ENCODE data around the gene TMEM131. TPM values are rescaled to one million over a fixed set of nuclear protein-coding genes. Genes with fewer than 3 reads are reported as not detected.
A peak's percentile ranks its signal among the peaks of the same experiment; 100 is the strongest.

TMEM131 gene
- total RNA-seq, 4 donors from 2014 or later = 78.4 to 86.4 (median 80.5) TPM

DNA sequence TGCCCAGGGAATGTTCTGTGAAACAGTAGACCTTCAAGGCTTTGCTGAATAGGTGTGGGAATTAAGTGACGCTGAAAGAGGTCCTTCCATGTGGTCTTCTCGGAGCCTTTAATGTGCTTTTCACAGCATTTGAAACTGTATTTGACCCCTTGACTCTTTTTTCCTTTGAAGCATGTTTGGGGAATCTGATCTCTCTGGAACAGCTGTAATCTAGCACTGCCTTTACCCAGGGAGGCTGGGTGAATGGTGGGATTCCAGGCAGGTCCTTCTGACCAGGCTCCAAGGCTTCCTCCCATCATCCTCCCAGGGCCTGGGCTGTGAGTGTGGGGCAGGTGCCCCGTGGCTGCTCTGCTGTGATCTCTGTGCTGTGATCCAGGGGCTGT is 278.1 kb downstream of the TMEM131 start:
- no peak for DNase-seq
- no peaks in the 10 kb centered on the region for H3K27me3 ChIP-seq
- TF ChIP-seq, protein P1, sequence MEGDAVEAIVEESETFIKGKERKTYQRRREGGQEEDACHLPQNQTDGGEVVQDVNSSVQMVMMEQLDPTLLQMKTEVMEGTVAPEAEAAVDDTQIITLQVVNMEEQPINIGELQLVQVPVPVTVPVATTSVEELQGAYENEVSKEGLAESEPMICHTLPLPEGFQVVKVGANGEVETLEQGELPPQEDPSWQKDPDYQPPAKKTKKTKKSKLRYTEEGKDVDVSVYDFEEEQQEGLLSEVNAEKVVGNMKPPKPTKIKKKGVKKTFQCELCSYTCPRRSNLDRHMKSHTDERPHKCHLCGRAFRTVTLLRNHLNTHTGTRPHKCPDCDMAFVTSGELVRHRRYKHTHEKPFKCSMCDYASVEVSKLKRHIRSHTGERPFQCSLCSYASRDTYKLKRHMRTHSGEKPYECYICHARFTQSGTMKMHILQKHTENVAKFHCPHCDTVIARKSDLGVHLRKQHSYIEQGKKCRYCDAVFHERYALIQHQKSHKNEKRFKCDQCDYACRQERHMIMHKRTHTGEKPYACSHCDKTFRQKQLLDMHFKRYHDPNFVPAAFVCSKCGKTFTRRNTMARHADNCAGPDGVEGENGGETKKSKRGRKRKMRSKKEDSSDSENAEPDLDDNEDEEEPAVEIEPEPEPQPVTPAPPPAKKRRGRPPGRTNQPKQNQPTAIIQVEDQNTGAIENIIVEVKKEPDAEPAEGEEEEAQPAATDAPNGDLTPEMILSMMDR (IDR thresholded peaks at IDR 0.05) = no peak
- TF ChIP-seq POLR2A (IDR thresholded peaks at IDR 0.05) = no peak
- no peaks in the 10 kb centered on the region for H3K4me1 ChIP-seq
- in situ Hi-C loops (cut with MboI; ENCODE audit: low pct_ligation_motif_present in 1 of 4, low pct_unique_long_range_greater_than_20kb in 1 of 4, low sequenced_read_pairs in 3 of 4) = no loop called here
- H3K36me3 ChIP-seq = no peaks in the 10 kb centered on the region
- no peaks in the 10 kb centered on the region for H3K9me3 ChIP-seq
- no peak overlapping the region for H3K27ac ChIP-seq
- WGBS, 2 donors (ENCODE audit: low coverage in 1 of 2) = 77 to 80% methylated on average over 2 to 3 of the region's 3 CpGs
- H3K4me3 ChIP-seq = no peak overlapping the region
- intact Hi-C loops (cut with DNase I; ENCODE audit: low total_unique reads) = no loop called here

DNA sequence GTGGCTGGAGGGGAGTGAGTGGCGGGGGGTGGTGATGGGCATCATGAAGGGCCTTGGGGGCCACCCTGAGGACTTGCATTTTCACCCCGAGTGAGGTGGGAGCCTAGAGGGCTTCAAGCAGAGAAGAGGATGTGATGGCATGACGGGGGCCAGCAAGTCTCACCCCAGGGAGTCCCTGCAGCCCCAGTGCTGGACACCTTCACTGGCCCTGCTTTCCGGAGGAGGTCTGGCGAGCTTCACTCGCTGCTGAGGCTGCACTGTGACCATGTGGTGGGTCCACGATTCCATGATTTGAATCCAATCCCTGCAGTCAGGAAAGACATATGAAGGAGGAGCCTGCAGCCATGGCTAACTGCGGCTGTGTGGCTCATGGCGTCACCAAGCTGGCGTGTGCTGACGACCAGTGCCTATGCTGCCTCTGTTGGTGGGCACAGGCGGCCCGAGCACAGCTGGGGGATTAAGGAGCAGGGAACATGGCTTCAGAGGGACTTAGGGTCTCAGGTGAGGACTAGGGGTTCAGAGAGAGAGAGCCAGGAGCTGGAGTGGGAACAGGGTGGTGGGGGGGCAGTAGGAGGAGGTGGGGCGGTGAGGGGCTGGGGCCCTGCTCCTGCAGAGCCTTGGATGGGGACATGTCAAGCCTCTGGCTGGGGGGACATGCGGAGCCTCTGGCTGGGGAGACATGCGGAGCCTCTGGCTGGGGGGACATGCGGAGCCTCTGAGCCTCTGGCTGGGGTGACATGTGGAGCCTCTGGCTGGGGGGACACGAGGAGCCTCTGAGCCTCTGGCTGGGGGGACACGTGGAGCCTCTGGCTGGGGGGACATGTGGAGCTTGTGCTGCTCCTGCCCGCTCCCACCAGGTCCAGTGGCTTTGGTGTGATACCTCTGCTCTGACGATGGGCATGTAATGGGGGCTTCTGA is 278.8 kb downstream of the TMEM131 start:
- TF ChIP-seq, protein P1 (IDR thresholded peaks at IDR 0.05) = no peak
- TF ChIP-seq POLR2AphosphoS5 (IDR thresholded peaks at IDR 0.05) (no peak), EP300 (IDR thresholded peaks at IDR 0.05; ENCODE audit: low read depth) (no peak), POLR2A (IDR thresholded peaks at IDR 0.05) (no peak)
- DNase-seq = no peak
- no peaks in the 10 kb centered on the region for H3K36me3 ChIP-seq
- 87% methylated on average over 20 of the region's 21 CpGs; no CpG with 5 or more reads in 1 of the 2 donors for WGBS, 2 donors (ENCODE audit: low coverage in 1 of 2)
- no peak overlapping the region for H3K4me3 ChIP-seq
- no peaks in the 10 kb centered on the region for H3K9me3 ChIP-seq
- H3K27ac ChIP-seq = no peak overlapping the region
- intact Hi-C loops (cut with DNase I; ENCODE audit: low total_unique reads) (no loop called here), in situ Hi-C loops (cut with MboI; ENCODE audit: low pct_ligation_motif_present in 1 of 4, low pct_unique_long_range_greater_than_20kb in 1 of 4, low sequenced_read_pairs in 3 of 4) (no loop called here)
- no peaks in the 10 kb centered on the region for H3K27me3 ChIP-seq
- no peaks in the 10 kb centered on the region for H3K4me1 ChIP-seq

DNA sequence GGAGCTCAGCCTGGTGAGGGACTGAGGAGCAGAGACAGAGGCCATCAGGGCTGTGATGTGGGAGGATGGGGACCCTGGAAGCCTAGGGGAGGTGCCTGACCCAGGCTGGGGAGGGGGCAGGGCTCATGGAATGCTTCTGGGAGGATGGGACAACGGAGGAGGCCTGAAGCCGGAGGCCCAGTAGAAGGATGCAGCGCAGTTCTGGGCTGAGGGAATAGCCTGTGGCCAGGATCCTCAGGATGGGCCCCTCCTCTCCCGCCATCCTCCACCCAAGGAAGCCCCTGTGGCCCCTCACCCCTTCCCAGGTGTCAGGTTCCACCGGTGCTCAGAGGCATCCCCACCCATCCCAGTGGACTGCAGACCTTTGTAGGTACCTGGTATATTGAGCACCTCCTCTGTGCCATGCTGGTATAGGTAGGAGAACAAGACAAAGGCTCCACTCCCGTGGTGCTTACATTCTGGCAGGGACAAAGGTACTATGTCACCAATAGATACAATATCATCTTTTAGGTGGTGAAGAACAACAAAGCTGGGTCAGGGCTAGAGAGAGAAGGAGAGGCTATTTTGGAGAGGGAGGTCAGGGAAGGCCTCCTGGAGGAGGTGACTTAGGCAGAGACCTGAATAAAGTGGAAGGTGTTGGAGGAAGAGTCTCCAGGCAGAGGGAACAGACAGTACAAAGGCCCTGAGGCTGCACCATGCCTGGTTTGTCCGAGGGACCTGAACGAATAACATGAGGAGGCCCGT is 279.6 kb downstream of the TMEM131 start:
- TF ChIP-seq EP300 (IDR thresholded peaks at IDR 0.05; ENCODE audit: low read depth) (no peak), POLR2AphosphoS5 (IDR thresholded peaks at IDR 0.05) (no peak), POLR2A (IDR thresholded peaks at IDR 0.05) (no peak)
- TF ChIP-seq, protein P1 (IDR thresholded peaks at IDR 0.05) = no peak
- Histone ChIP-seq H3K4me3 (no peak overlapping the region), H3K36me3 (no peaks in the 10 kb centered on the region), H3K27me3 (no peaks in the 10 kb centered on the region), H3K9me3 (no peaks in the 10 kb centered on the region), H3K4me1 (no peaks in the 10 kb centered on the region), H3K27ac (no peak overlapping the region)
- no peak for DNase-seq
- 83 to 90% methylated on average over 3 to 9 of the region's 9 CpGs for WGBS, 2 donors (ENCODE audit: low coverage in 1 of 2)
- in situ Hi-C loops (cut with MboI; ENCODE audit: low pct_ligation_motif_present in 1 of 4, low pct_unique_long_range_greater_than_20kb in 1 of 4, low sequenced_read_pairs in 3 of 4) = no loop called here
- intact Hi-C loops (cut with DNase I; ENCODE audit: low total_unique reads) = no loop called here

DNA sequence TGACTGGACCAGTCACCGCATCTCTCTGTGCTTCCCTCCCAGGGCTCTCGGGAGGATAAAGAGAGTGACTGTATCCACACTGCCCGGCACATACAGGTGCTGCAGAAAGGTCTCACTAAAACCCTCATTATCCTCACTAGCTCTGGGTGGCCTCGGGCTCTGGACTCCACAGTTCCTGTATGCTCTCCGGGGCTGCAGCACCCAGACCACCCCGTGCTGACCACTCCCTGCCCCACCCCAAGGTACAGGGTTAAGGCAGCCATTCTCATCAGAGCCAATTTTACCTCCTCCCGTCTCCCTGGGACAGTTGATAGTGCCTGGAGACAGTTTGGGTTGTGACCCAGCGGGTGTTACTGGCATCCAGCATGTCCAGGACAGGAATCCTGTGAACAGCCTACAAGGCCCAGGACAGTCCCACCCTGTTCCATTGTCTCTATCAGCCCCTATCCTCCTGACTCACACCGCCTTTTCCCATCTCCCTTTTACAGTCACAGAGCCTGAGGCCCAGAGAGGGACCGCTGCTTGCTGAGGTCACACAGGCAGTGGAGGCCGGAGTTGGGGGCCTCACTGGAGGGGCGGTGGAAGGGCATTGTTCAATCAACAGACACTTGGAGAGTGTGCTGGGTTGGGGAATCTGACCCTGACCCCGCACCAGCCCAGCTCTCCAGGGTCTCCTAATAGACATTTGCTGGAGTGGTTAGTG is 280.6 kb downstream of the TMEM131 start:
- H3K27ac ChIP-seq = peak overlapping the region in 1 of 4 donors; percentile 51
- TF ChIP-seq POLR2A (IDR thresholded peaks at IDR 0.05) (no peak), POLR2AphosphoS5 (IDR thresholded peaks at IDR 0.05) (no peak), EP300 (IDR thresholded peaks at IDR 0.05; ENCODE audit: low read depth) (no peak)
- TF ChIP-seq, protein P1 (IDR thresholded peaks at IDR 0.05) = no peak

More for the DNA sequence above, 280.6 kb downstream of the TMEM131 start:
- Histone ChIP-seq H3K36me3 (no peaks in the 10 kb centered on the region), H3K27me3 (no peaks in the 10 kb centered on the region), H3K4me1 (no peaks in the 10 kb centered on the region), H3K4me3 (peak overlapping the region in 1 of 4 donors; percentile 19), H3K9me3 (no peaks in the 10 kb centered on the region)
- whole genome bisulfite sequencing, 2 donors (ENCODE audit: low coverage in 1 of 2) = 80 to 82% methylated on average over 2 to 10 of the region's 13 CpGs
- DNase-seq = no peak
- in situ Hi-C loops (cut with MboI; ENCODE audit: low pct_ligation_motif_present in 1 of 4, low pct_unique_long_range_greater_than_20kb in 1 of 4, low sequenced_read_pairs in 3 of 4) = no loop called here
- intact Hi-C loops (cut with DNase I; ENCODE audit: low total_unique reads) = no loop called here

Data from transverse colon (tissue), 4 donors.